K562 (cell line): ENCODE data around the gene SEPHS2. TPM values are rescaled to one million over a fixed set of nuclear protein-coding genes. Genes with fewer than 3 reads are reported as not detected.

ENCODE experiments used
- ARID3A ChIP-seq: IDR thresholded peaks from 2 replicates; pipeline ENCODE4 v1.6.1; 2012; ENCODE audit warnings: low read depth, low read length, improper control_type of control experiment, borderline replicate concordance
- BRD4 ChIP-seq: fragments of 200-600 bp; sonication (generic); IDR thresholded peaks from 2 replicates; pipeline ENCODE4 v1.6.1; 2017; ENCODE audit warnings: inconsistent platforms
- CREB1 ChIP-seq, 2 experiments: sonication (generic) in 1 of 2; formaldehyde crosslinking in 1 of 2; IDR thresholded peaks; 2 replicates each; pipeline versions ENCODE4 v1.6.1 to v1.8.0; 2012 to 2022; ENCODE audit warnings: inconsistent platforms in 1 of 2, mild to moderate bottlenecking in 1 of 2, missing genetic modification reagents in 1 of 2, moderate library complexity in 1 of 2
- CTBP1 ChIP-seq: fragments of 450-650 bp; IDR thresholded peaks from 2 replicates; pipeline ENCODE4 v1.6.1; 2016; ENCODE audit warnings: borderline replicate concordance
- EGR1 ChIP-seq: fragments of 450-650 bp; conservative IDR thresholded peaks from 2 replicates; pipeline ENCODE4 v1.6.1; 2017; ENCODE audit warnings: mild to moderate bottlenecking
- RNF219 ChIP-seq: fragments of 250-450 bp; sonication (Bioruptor Pico); IDR thresholded peaks from 2 replicates; pipeline ENCODE4 v1.5.0; 2022; ENCODE audit warnings: mild to moderate bottlenecking
- THRAP3 ChIP-seq: fragments of 450-650 bp; IDR thresholded peaks from 2 replicates; pipeline ENCODE4 v1.6.1; 2016; ENCODE audit warnings: mild to moderate bottlenecking, inconsistent platforms, borderline replicate concordance
- ZC3H4 ChIP-seq: sonication (generic); formaldehyde crosslinking; IDR thresholded peaks from 2 replicates; pipeline ENCODE4 v1.9.0; 2021; ENCODE audit warnings: missing genetic modification reagents, borderline replicate concordance
- polyA plus RNA-seq, 8 experiments: library from polyadenylated mRNA; depleted of rRNA in 4 of 8; stranded (reverse) in 5 of 8; unstranded in 3 of 8; fragments of >200 nt; fragmentation: Nextera tagmentation in 2 of 8; fragmentation: Illumina TruSeq in 1 of 8; extraction: Ambion mirVana in 2 of 8; extraction: Trizol in 1 of 8; gene quantifications; 2 replicates each; pipeline versions ENCODE4 v1.2.1 to v1.2.3, GENCODE V29; 2011 to 2014; ENCODE audit warnings: inconsistent platforms in 1 of 8, missing spikeins in 1 of 8
- total RNA-seq, 7 experiments: library from RNA; depleted of rRNA in 6 of 7; stranded (reverse); fragments of >200 nt in 6 of 7; fragmentation: Illumina TruSeq in 2 of 7; extraction: Trizol in 2 of 7; gene quantifications; 2 replicates each; pipeline versions ENCODE4 v1.2.1 to v1.2.3, GENCODE V29; 2011 to 2021; ENCODE audit warnings: low replicate concordance in 1 of 7
- TF ChIP-seq, protein P1 (sequence below): fragments of 450-650 bp; IDR thresholded peaks from 2 replicates; pipeline ENCODE4 v1.6.1; 2016; ENCODE audit warnings: borderline replicate concordance

Gene SEPHS2
- total and polyA plus RNA-seq, 9 of the 15 experiments (the other 6 are each of a cell fraction or from before 2014, with no cell fraction given): 20.9 to 90.6 (median 43.4) TPM

DNA sequence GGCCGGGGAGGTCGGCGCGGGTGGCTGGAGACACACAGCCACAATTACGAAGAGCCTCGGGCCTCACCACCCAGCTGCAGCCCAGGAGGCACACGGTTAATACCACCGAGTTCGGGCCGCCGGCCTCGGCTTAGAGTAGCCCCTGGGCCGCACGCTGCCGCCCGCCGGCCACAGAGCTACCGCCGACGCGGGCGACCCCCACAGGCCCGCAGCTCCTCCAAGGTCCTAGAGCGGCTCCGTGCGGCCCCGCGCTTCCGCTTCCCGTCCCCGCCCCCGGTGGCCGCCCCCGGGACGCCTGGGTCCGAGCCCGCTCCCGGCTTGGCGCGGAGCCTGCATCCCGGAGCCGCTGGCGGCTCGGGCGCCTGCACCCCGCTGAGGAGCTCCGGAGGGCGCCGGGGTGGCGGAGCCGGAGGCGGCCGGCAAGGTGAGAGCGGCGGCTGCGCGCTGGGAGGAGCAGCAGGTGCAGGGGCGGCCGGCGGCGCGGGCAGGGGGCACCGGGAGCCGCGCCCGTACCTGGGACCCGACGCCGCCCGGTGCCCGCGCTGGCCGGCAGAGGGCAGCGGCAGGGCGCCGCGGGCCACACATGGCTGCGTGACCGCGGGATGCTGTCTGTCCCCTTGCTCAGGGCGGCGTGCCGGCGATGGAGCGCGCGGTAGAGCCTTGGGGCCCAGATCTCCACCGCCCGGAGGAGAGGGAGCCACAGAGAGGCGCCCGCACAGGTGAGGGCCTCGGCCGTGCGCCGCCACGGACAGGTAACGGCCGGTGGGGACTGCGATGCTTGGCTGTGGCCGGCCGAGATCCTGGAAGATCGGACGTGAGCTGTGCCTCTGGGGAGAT is 50.3 kb downstream of the SEPHS2 start, which contains the start of gene ZNF48 (continued):
- TF ChIP-seq, protein P1, sequence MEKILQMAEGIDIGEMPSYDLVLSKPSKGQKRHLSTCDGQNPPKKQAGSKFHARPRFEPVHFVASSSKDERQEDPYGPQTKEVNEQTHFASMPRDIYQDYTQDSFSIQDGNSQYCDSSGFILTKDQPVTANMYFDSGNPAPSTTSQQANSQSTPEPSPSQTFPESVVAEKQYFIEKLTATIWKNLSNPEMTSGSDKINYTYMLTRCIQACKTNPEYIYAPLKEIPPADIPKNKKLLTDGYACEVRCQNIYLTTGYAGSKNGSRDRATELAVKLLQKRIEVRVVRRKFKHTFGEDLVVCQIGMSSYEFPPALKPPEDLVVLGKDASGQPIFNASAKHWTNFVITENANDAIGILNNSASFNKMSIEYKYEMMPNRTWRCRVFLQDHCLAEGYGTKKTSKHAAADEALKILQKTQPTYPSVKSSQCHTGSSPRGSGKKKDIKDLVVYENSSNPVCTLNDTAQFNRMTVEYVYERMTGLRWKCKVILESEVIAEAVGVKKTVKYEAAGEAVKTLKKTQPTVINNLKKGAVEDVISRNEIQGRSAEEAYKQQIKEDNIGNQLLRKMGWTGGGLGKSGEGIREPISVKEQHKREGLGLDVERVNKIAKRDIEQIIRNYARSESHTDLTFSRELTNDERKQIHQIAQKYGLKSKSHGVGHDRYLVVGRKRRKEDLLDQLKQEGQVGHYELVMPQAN: peak; percentile 28; the same call in 1 of the 2 replicates
- TF ChIP-seq ZC3H4 (no peak), ARID3A (no peak), RNF219 (CRISPR knock-in tag) (no peak), CREB1 (IDR thresholded peaks at IDR 0.05) (no peak), CREB1 (CRISPR knock-in tag; IDR thresholded peaks at IDR 0.05) (no peak), THRAP3 (no peak), EGR1 (peak; percentile 68), CTBP1 (peak; percentile 77), BRD4 (no peak)
